Astrocyte (in vitro differentiated cells and primary cell): ENCODE results near the gene ZDHHC16. TPM values are rescaled to one million over a fixed set of nuclear protein-coding genes. Genes with fewer than 3 reads are reported as not detected.

Source experiments
- DNase-seq: peaks from one replicate; pipeline ENCODE4 v3.0.0-alpha.2; 2010; ENCODE audit warnings: low read depth
- FAIRE-seq: peaks from 2 replicates; lab custom pipeline; 2011; peaks lifted over from hg19 to GRCh38; lab: Jason Lieb, UNC
- H2AFZ ChIP-seq: 2 replicates; pipeline ENCODE4 v1.6.0; 2012; ENCODE audit warnings: low read depth, low read length, inconsistent platforms
- H3K27ac ChIP-seq: 2 replicates; pipeline ENCODE4 v1.5.1; 2011; ENCODE audit warnings: low read depth, low read length, inconsistent platforms
- H3K27me3 ChIP-seq: 2 replicates; pipeline ENCODE4 v1.6.0; 2011; ENCODE audit warnings: low read length, inconsistent platforms; ENCODE audit not compliant: insufficient read depth
- H3K36me3 ChIP-seq: 2 replicates; pipeline ENCODE4 v1.5.1; 2011; ENCODE audit warnings: low read length, inconsistent platforms; ENCODE audit not compliant: insufficient read depth
- H3K4me1 ChIP-seq: 2 replicates; pipeline ENCODE4 v1.5.1; 2011; ENCODE audit warnings: low read length, inconsistent platforms; ENCODE audit not compliant: insufficient read depth
- H3K4me2 ChIP-seq: 2 replicates; pipeline ENCODE4 v1.6.0; 2012; ENCODE audit warnings: low read length, inconsistent platforms
- H3K4me3 ChIP-seq: 2 replicates; pipeline ENCODE4 v1.5.1; 2011; ENCODE audit warnings: low read depth, mild to moderate bottlenecking, low read length, inconsistent platforms; ENCODE audit not compliant: insufficient read depth
- H3K79me2 ChIP-seq: 2 replicates; pipeline ENCODE4 v1.6.0; 2012; ENCODE audit warnings: mild to moderate bottlenecking, low read length, inconsistent platforms; ENCODE audit not compliant: insufficient read depth
- H3K9ac ChIP-seq: 2 replicates; pipeline ENCODE4 v1.6.0; 2012; ENCODE audit warnings: mild to moderate bottlenecking, low read length, inconsistent platforms
- H3K9me3 ChIP-seq: 2 replicates; pipeline ENCODE4 v1.5.1; 2012; ENCODE audit warnings: low read depth, mild to moderate bottlenecking, low read length, inconsistent platforms; ENCODE audit not compliant: insufficient read depth
- H4K20me1 ChIP-seq: 2 replicates; pipeline ENCODE4 v1.6.0; 2012; ENCODE audit warnings: low read length, inconsistent platforms; ENCODE audit not compliant: insufficient read depth
- H3K27ac Mint-ChIP-seq: one replicate; pipeline ENCODE4 v1.8.0; 2021; ENCODE audit warnings: mild to moderate bottlenecking, mixed read lengths; ENCODE audit not compliant: unreplicated experiment
- H3K27me3 Mint-ChIP-seq: one replicate; pipeline ENCODE4 v1.8.0; 2021; ENCODE audit warnings: low read depth, mixed read lengths; ENCODE audit not compliant: unreplicated experiment
- H3K36me3 Mint-ChIP-seq: one replicate; pipeline ENCODE4 v1.8.0; 2021; ENCODE audit warnings: low read depth, mixed read lengths; ENCODE audit not compliant: unreplicated experiment
- H3K4me1 Mint-ChIP-seq: one replicate; pipeline ENCODE4 v1.8.0; 2021; ENCODE audit warnings: low read depth, mixed read lengths; ENCODE audit not compliant: unreplicated experiment
- H3K4me3 Mint-ChIP-seq: one replicate; pipeline ENCODE4 v1.8.0; 2021; ENCODE audit warnings: mild to moderate bottlenecking, moderate library complexity, mixed read lengths; ENCODE audit not compliant: unreplicated experiment
- H3K9me3 Mint-ChIP-seq: one replicate; pipeline ENCODE4 v1.8.0; 2021; ENCODE audit warnings: mild to moderate bottlenecking, mixed read lengths; ENCODE audit not compliant: unreplicated experiment
- CTCF ChIP-seq: IDR thresholded peaks from 2 replicates; pipeline ENCODE4 v1.5.1; 2011; ENCODE audit warnings: low read depth, mild to moderate bottlenecking, inconsistent platforms, low read length, moderate library complexity; ENCODE audit not compliant: insufficient read depth
- EZH2 ChIP-seq: IDR thresholded peaks from 2 replicates; pipeline ENCODE4 v1.6.1; 2012; ENCODE audit warnings: mild to moderate bottlenecking, low read length, inconsistent platforms; ENCODE audit not compliant: insufficient read depth
- total RNA-seq: library from RNA; stranded (reverse); gene quantifications from 2 replicates; pipeline ENCODE4 v1.2.1, GENCODE V29; 2021

The ZDHHC16 gene
- total RNA-seq, 1 donor from 2014 or later: 53.5 TPM

GRCh38 chr10:97481071-97481470, 35.1 kb downstream of the ZDHHC16 start:
- no peak overlapping the region for H3K4me3 ChIP-seq
- peaks cover 2% of the 10 kb centered on the region for H3K9me3 Mint-ChIP-seq
- no peak for FAIRE-seq
- H3K4me2 ChIP-seq: no peak overlapping the region
- DNase-seq: no peak
- no peaks in the 10 kb centered on the region for H3K27me3 Mint-ChIP-seq
- no peak overlapping the region for H3K4me3 Mint-ChIP-seq
- peaks cover 17% of the 10 kb centered on the region for H3K4me1 Mint-ChIP-seq
- peaks cover 51% of the 10 kb centered on the region for H3K79me2 ChIP-seq
- H3K36me3 Mint-ChIP-seq: peaks cover 27% of the 10 kb centered on the region
- H3K27ac ChIP-seq: no peak overlapping the region
- TF ChIP-seq CTCF: no peak
- TF ChIP-seq EZH2: no peak
- no peaks in the 10 kb centered on the region for H3K27me3 ChIP-seq
- peaks cover 6% of the 10 kb centered on the region for H3K4me1 ChIP-seq
- H3K9ac ChIP-seq: no peak overlapping the region
- peaks cover 65% of the 10 kb centered on the region for H4K20me1 ChIP-seq
- no peak overlapping the region for H2AFZ ChIP-seq
- no peak overlapping the region for H3K27ac Mint-ChIP-seq
- peaks cover 48% of the 10 kb centered on the region for H3K36me3 ChIP-seq
- no peaks in the 10 kb centered on the region for H3K9me3 ChIP-seq

GRCh38 chr10:97482381-97482780, 36.4 kb downstream of the ZDHHC16 start:
- Histone ChIP-seq H3K9ac (no peak overlapping the region), H3K4me2 (no peak overlapping the region), H3K79me2 (peaks cover 62% of the 10 kb centered on the region), H3K27ac (no peak overlapping the region), H3K9me3 (no peaks in the 10 kb centered on the region), H3K27me3 (no peaks in the 10 kb centered on the region), H2AFZ (no peak overlapping the region), H3K4me3 (no peak overlapping the region), H4K20me1 (peaks cover 65% of the 10 kb centered on the region), H3K36me3 (peaks cover 37% of the 10 kb centered on the region), H3K4me1 (peaks cover 6% of the 10 kb centered on the region)
- FAIRE-seq (no peak), DNase-seq (no peak)
- TF ChIP-seq EZH2 (no peak), CTCF (no peak)
- H3K4me1 Mint-ChIP-seq: peaks cover 13% of the 10 kb centered on the region
- H3K9me3 Mint-ChIP-seq: peaks cover 2% of the 10 kb centered on the region
- H3K36me3 Mint-ChIP-seq: peaks cover 20% of the 10 kb centered on the region
- no peak overlapping the region for H3K4me3 Mint-ChIP-seq
- no peaks in the 10 kb centered on the region for H3K27me3 Mint-ChIP-seq
- no peak overlapping the region for H3K27ac Mint-ChIP-seq

GRCh38 chr10:97483506-97483905, 37.5 kb downstream of the ZDHHC16 start:
- H3K4me3 ChIP-seq: no peak overlapping the region
- no peak overlapping the region for H3K9ac ChIP-seq
- Mint-ChIP-seq H3K27ac (no peak overlapping the region), H3K36me3 (peaks cover 13% of the 10 kb centered on the region), H3K27me3 (no peaks in the 10 kb centered on the region), H3K4me3 (no peak overlapping the region), H3K9me3 (peaks cover 2% of the 10 kb centered on the region), H3K4me1 (peaks cover 13% of the 10 kb centered on the region)
- peaks cover 73% of the 10 kb centered on the region for H3K79me2 ChIP-seq
- H3K36me3 ChIP-seq: peaks cover 26% of the 10 kb centered on the region
- H3K4me2 ChIP-seq: no peak overlapping the region
- H3K27me3 ChIP-seq: no peaks in the 10 kb centered on the region
- H4K20me1 ChIP-seq: peaks cover 69% of the 10 kb centered on the region
- peaks cover 6% of the 10 kb centered on the region for H3K4me1 ChIP-seq
- H2AFZ ChIP-seq: no peak overlapping the region
- TF ChIP-seq EZH2 (no peak), CTCF (no peak)
- no peak for FAIRE-seq
- no peaks in the 10 kb centered on the region for H3K9me3 ChIP-seq
- no peak for DNase-seq
- no peak overlapping the region for H3K27ac ChIP-seq
